ENCODE data around the gene VWA1.
"Not testable (repeated sequence)": the region's sequence is repeated elsewhere in the genome, so short reads cannot be mapped to it uniquely, and the experiment has no call there.

The VWA1 gene

DNA sequence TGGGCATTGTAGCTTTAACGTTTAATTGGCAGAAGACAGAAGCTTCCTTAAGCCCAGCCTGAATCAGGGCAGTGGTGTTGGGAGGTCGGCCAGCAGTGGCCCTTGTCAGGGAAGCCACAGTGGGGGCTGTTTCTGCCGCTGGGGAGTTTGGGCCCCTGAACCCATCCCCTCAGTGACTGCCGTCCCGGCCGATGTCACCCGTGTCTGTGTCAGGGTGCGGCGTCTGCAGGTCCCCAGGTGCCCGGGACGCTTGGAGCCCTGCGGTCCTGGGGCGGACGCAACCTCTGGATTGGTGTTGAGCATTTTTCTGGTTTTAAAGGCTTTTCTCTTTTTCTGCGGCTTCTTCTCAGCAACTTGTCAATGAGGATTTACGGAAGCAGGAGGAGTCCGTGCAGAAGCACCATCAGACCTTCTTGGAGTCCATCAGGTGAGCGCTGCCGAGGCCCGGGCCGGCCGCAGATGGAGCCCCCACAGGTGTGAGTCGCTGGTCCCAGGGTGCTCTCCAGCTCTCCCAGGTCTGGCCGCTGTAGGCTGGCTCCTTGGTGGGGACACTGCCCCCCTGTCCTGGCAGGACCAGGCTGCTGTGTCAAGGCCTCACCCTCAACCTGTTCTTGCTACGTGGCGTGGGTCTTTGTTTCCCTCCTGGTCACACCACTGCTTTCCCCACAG lies 16.3 kb downstream of the VWA1 start:
- H3K4me1 Mint-ChIP-seq, result no peaks in the 10 kb centered on the region
- H3K36me3 Mint-ChIP-seq, result no peaks in the 10 kb centered on the region
- ATAC-seq, result peak; percentile 4
- H3K27ac Mint-ChIP-seq, result no peak overlapping the region
- H3K4me3 Mint-ChIP-seq, result no peak overlapping the region
- H3K27me3 Mint-ChIP-seq, result peaks cover 9% of the 10 kb centered on the region
- H3K9me3 Mint-ChIP-seq, result no peaks in the 10 kb centered on the region

DNA sequence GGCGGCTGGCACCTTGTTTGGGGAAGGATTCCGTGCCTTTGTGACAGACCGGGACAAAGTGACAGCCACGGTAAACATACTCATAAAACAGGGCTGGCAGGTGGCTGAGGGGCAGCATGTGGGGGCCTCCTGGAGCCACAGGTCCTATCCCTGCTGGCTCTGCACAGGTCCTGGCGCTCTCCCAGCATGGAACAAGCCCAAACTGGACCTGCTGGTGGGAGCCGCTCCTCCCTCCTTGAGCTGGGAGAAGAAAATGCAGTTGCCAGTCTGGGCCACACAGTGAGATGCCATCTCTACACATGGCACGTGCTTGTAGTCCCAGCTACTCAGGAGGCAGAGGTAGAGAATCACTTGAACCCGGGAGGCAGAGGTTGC lies 16.9 kb downstream of the VWA1 start:
- H3K27ac Mint-ChIP-seq, H3K4me3 Mint-ChIP-seq, H3K27me3 Mint-ChIP-seq, ATAC-seq, H3K36me3 Mint-ChIP-seq, H3K4me1 Mint-ChIP-seq, H3K9me3 Mint-ChIP-seq: not testable (repeated sequence)

DNA sequence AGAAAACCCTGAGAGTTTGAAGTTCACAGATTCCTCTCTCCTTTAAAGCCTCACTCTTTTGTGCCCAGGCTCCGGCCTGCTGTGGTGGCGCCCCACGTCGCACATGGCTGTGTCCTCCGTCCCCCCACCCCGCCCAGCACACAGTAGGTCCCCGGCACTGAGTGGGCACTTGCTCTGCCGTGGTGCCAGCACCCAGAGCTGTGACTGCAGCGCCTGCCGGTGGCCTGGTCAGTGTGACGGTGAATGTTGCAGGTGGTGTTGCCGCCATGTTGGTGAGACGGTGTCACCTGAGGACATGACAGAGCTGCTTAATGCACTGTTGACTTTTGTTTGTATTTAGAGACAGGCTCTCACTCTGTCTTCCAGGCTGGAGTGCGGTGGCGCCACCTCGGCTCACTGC lies 17.4 kb downstream of the VWA1 start:
- Mint-ChIP-seq H3K9me3 (no peaks in the 10 kb centered on the region), H3K27me3 (peaks cover 9% of the 10 kb centered on the region), H3K4me1 (no peaks in the 10 kb centered on the region), H3K4me3 (no peak overlapping the region), H3K36me3 (no peaks in the 10 kb centered on the region), H3K27ac (no peak overlapping the region)
- no peak for ATAC-seq

DNA sequence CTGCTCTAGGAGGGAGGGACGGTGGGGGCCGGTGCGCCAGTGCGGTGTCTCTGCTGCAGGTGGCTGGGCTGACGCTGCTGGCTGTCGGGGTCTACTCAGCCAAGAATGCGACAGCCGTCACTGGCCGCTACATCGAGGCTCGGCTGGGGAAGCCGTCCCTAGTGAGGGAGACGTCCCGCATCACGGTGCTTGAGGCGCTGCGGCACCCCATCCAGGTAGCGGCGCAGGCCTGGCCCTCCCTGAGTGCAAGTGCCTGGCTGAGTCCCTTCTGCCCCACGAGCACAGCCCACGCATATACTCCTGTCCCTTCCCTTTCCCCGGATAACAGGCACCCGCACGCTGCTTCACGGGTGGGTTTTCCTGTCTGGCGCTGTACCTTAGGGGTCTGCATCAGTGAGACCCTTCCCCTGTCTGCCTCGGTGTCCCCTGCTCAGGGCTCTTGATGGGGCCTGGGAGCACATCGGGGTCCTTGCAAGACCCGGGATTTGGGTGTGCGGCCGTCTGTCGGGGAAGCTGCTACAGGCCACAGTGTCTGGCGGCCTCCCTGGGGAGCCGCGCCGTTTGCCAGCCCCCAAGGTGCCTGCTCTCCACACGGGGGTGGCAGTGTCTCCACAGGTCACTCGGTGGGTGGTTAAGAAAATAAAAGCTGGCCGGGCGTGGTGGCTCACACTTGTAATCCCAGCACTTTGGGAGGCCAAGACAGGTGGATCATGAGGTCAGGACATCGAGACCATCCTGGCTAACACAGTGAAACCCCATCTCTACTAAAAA lies 19.0 kb downstream of the VWA1 start:
- H3K27me3 Mint-ChIP-seq, H3K36me3 Mint-ChIP-seq, ATAC-seq, H3K4me1 Mint-ChIP-seq, H3K9me3 Mint-ChIP-seq, H3K4me3 Mint-ChIP-seq, H3K27ac Mint-ChIP-seq: not testable (repeated sequence)

DNA sequence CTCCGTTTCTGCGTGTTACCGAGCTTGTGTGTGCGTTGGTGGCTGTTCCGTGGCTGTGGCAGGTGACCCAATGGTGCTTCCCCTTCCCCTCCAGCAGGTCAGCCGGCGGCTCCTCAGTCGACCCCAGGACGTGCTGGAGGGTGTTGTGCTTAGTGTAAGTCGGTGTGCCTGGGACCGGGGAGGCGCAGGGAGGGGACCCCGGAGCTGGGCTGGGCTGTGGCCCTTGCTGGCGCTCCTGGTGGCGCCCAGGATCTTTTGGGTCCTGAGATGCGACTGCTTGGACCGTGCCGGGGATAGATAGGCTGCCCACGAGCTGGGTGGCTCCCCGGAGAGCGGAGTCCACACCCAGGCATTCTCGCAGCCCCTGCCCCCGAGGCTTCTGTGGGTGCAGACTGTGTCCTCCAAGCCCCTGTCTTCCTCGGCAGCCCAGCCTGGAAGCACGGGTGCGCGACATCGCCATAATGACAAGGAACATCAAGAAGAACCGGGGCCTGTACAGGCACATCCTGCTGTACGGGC lies 19.9 kb downstream of the VWA1 start:
- no peaks in the 10 kb centered on the region for H3K9me3 Mint-ChIP-seq
- H3K36me3 Mint-ChIP-seq, result no peaks in the 10 kb centered on the region
- ATAC-seq, result no peak
- H3K27ac Mint-ChIP-seq, result no peak overlapping the region
- no peaks in the 10 kb centered on the region for H3K4me1 Mint-ChIP-seq
- no peaks in the 10 kb centered on the region for H3K27me3 Mint-ChIP-seq
- no peak overlapping the region for H3K4me3 Mint-ChIP-seq

- H3K36me3 Mint-ChIP-seq, H3K9me3 Mint-ChIP-seq, H3K4me3 Mint-ChIP-seq, H3K27ac Mint-ChIP-seq, H3K27me3 Mint-ChIP-seq, H3K4me1 Mint-ChIP-seq, ATAC-seq: not testable (repeated sequence)
Measured at GRCh38 chr1:1455934-1456333, 20.4 kb downstream of the VWA1 start.

- not testable (repeated sequence) for H3K4me1 Mint-ChIP-seq, H3K4me3 Mint-ChIP-seq, ATAC-seq, H3K27ac Mint-ChIP-seq, H3K9me3 Mint-ChIP-seq, H3K36me3 Mint-ChIP-seq
- H3K27me3 Mint-ChIP-seq, result peaks cover 10% of the 10 kb centered on the region
Measured at GRCh38 chr1:1456683-1457255, 21.3 kb downstream of the VWA1 start.

- H3K4me3 Mint-ChIP-seq, H3K36me3 Mint-ChIP-seq, H3K27ac Mint-ChIP-seq, ATAC-seq, H3K4me1 Mint-ChIP-seq, H3K9me3 Mint-ChIP-seq: not testable (repeated sequence)
- peaks cover 10% of the 10 kb centered on the region for H3K27me3 Mint-ChIP-seq
Measured at GRCh38 chr1:1459156-1459555, 23.7 kb downstream of the VWA1 start.

DNA sequence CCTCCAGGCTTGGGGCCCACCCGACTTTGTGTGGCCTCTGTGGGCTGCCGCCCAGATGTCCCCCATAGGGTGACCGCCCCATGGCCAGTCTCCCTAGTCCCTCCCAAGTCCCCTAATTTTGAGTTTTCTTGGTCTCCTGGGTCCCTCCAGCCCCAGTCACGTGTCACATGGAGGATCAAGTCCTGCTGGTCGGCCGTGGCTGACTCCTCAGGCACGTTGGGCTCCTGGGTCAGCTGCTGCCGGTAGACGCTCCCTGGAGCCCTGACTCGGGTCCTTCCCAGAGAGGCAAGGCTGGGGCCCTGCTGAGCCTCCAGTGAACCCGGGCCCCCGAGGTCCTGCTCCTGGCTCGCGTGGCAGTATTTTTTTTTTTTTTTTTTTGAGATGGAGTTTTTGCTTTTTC lies 24.2 kb downstream of the VWA1 start:
- peaks cover 10% of the 10 kb centered on the region for H3K27me3 Mint-ChIP-seq
- not testable (repeated sequence) for H3K9me3 Mint-ChIP-seq, H3K4me1 Mint-ChIP-seq, H3K27ac Mint-ChIP-seq, H3K4me3 Mint-ChIP-seq, ATAC-seq, H3K36me3 Mint-ChIP-seq

DNA sequence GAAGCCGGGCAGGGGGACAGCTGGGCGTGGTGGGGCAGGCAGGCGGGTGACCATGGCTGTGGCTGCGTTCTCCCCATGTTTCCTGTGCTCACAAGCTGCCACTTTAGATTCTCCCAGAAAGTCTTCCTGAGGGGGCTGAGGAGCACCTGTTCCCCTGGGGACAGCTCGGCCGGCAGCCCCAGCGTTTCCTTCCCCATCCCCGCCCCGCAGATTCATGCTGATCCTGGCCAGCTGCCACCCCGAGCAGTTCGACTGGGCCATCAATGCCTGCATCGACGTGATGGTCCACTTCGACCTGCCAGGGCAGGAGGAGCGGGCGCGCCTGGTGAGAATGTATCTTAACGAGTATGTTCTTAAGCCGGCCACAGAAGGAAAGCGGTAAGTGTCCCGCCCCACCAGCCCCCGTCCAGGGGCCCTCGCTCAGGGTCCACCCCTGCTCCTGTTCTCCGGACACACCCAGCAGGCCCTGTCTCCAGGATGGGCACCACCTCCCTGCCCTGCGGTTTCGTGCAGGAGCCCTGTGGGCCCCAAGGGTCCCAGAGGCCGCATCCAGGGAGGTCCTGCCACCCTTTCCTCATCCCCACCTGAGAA lies 25.1 kb downstream of the VWA1 start:
- Mint-ChIP-seq H3K4me3 (no peak overlapping the region), H3K27ac (no peak overlapping the region)

GRCh38 chr1:1461721-1462317 lies 26.3 kb downstream of the VWA1 start:
- no peak for ATAC-seq
- H3K9me3 Mint-ChIP-seq, result no peaks in the 10 kb centered on the region
- H3K27ac Mint-ChIP-seq, result peak overlapping the region; percentile 79
- peaks cover 10% of the 10 kb centered on the region for H3K4me1 Mint-ChIP-seq
- H3K27me3 Mint-ChIP-seq, result peaks cover 10% of the 10 kb centered on the region
- H3K36me3 Mint-ChIP-seq, result no peaks in the 10 kb centered on the region
- H3K4me3 Mint-ChIP-seq, result peak overlapping the region; percentile 68

More for the DNA sequence above, 25.1 kb downstream of the VWA1 start:
- Mint-ChIP-seq H3K36me3 (no peaks in the 10 kb centered on the region), H3K9me3 (no peaks in the 10 kb centered on the region), H3K27me3 (peaks cover 10% of the 10 kb centered on the region), H3K4me1 (peaks cover 10% of the 10 kb centered on the region)
- no peak for ATAC-seq

DNA sequence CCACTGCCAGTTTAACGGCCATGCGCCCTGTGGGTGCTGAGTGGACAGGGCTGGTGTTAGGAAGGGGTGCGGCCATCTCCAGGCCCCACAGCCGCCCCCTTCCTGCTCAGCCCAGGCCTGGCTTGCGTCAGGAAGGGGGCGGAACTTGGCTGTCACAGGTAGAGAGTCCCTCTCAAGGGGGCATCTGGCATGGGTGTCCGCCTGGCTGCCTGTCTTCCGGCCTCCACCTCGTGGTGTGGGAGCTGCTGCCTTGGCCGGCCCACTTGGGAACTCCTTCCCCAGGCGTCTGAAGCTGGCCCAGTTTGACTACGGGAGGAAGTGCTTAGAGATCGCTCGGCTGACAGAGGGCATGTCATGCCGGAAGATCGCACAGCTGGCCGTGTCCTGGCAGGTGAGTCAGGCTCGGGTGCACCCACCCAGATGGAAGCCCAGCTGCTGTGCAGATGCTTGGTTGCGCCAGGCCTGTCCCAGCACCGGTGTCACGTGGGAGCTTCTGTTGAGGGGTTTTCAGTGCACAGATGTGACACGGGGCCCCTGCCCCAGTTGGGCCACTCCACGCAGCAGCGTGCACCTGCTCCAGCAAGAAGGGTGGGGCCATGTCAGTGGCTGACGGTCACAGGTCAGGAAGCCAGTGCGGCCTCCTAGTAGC lies 27.0 kb downstream of the VWA1 start:
- H3K27me3 Mint-ChIP-seq, result peaks cover 10% of the 10 kb centered on the region
- peak overlapping the region; percentile 68 for H3K4me3 Mint-ChIP-seq
- H3K36me3 Mint-ChIP-seq, result no peaks in the 10 kb centered on the region
- H3K9me3 Mint-ChIP-seq, result no peaks in the 10 kb centered on the region
- ATAC-seq, result peak; percentile 77
- H3K27ac Mint-ChIP-seq, result peak overlapping the region; percentile 79
- peaks cover 10% of the 10 kb centered on the region for H3K4me1 Mint-ChIP-seq

DNA sequence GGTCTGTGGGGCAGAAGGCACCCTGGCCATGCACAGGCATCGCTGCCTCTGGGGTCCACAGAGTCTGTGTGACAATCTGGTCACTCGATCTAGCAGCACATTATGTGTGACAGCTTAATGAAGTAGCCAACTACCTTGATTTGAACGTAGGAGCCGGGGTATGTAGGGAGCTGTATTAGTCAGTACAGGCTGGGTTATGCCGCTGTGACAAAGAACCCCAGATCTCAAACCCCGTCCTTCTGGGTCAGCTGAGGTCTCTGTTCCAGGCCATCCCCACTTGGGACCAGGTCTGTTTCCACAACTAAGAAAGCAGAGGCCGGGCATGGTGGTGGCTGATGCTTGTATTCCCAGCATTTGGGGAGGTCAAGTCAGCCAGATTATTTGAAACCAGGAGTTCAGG lies 27.8 kb downstream of the VWA1 start:
- H3K9me3 Mint-ChIP-seq, result no peaks in the 10 kb centered on the region
- no peak overlapping the region for H3K4me3 Mint-ChIP-seq
- ATAC-seq, result no peak
- H3K4me1 Mint-ChIP-seq, result peaks cover 10% of the 10 kb centered on the region
- H3K27ac Mint-ChIP-seq, result no peak overlapping the region
- no peaks in the 10 kb centered on the region for H3K36me3 Mint-ChIP-seq
- peaks cover 10% of the 10 kb centered on the region for H3K27me3 Mint-ChIP-seq

DNA sequence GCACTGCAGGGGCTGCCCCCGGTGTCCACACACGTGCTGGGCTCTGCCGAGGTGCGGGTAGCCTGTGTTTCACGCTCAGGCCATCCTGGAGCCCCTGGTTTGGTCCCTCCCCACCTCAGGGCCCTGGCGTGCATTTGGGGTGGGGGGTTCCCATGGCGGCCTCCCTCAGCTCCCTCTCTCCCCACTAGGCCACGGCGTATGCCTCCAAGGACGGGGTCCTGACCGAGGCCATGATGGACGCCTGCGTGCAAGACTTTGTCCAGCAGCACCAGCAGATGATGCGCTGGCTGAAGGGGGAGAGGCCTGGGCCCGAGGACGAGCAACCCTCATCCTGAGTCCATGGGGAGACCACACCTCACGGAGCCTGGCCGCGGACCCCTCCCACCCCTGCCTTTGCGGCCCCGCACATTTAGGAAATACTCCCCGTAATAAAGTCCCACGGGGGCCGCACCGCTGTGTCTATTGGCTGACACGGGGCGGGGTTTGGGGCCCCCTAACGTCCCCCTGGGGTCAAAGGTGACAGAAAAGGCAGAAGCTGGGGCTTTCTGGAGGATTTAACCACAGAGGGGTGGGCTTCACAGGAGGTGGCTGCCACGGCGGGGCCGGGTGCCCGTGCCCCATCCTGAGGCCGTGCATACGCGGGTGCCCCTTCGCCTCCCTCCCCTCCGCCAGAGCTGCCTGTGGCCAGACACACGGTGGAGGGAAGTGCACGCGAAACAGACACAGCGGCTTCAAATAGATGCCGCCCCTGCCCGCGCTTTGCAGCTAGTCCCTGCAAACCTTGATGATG lies 32.9 kb downstream of the VWA1 start:
- peaks cover 21% of the 10 kb centered on the region for H3K4me1 Mint-ChIP-seq
- ATAC-seq, H3K9me3 Mint-ChIP-seq, H3K4me3 Mint-ChIP-seq, H3K27me3 Mint-ChIP-seq, H3K27ac Mint-ChIP-seq, H3K36me3 Mint-ChIP-seq: not testable (repeated sequence)
